GM21367 (cell line): ENCODE data around the gene DAGLA.

Experiments used
- ATAC-seq: cut with Tn5 transposase; IDR thresholded peaks from one replicate; pipeline ENCODE4 v1.9.1; 2021; ENCODE audit not compliant: unreplicated experiment

DAGLA gene

GRCh38 chr11:61745781-61746441 lies 65.7 kb downstream of the DAGLA start:
- ATAC-seq = no peak

DNA sequence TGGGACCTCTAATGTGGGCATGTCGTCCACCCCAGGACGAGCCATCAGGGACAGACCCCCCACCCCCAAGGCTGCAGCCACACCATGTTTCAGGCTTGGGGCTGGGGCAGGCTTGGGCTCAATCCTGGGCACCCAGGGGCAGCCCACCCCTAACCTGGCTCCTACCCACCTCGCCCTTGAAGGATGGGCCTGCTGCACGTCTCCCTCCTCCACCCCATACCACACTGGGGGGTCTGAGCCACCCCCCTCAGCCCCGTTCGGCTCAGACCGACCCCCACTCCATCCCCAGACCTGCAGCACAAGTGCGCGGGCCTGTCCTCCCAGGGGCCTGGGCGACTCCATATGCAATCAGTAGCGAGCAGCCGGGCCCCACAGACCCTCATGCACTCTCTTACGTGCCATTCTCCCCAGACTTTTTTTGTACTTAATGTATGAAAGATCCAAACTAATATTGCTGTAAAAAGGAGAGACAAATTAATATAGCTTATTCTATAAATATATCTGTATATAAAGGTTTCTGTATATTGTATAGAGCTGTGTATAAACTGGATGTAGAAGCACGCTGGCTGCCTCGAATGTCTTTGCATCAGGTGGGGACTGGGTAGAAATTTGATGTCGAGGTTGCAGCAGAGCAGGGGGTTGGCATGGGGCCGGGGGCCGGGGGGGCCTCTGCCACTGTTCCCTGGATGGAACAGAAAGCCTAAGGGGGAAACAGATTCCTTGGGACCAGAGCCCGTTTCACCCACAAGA lies 66.4 kb downstream of the DAGLA start:
- no peak for ATAC-seq

- no peak for ATAC-seq
Observed at GRCh38 chr11:61747192-61747966, 67.2 kb downstream of the DAGLA start.

GRCh38 chr11:61747967-61748285 lies 67.7 kb downstream of the DAGLA start:
- no peak for ATAC-seq

- ATAC-seq = no peak
Observed at GRCh38 chr11:61749591-61750217, 69.5 kb downstream of the DAGLA start.

DNA sequence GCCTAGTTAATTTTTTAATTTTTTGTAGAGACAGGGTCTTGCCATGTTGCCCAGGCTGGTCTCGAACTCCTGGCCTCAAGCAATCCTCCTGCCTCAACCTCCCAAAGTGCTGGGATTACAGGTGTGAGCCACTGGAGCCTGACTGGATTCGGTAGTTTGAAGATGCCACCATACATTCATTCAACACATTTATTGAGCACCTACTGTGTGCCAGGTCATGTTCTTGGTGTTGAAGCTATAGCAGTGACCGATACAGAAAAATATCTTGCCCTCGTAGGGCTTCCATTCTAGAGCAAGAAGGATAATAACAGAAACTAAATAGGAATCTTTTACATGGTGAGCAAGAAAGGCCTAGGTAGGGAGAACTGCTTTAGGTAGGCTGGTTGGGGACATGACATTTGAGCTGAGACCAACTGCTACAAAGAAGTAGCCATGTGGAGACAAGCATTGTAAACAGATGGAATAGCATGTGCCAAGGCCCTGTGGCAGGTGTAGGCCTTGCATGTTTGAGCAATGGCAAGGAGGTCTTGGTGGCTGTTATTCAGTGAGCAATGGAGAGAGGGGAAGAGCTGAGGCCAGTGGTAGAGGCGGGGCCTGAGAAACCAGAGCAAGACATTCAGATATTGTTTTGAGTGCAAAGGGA lies 70.6 kb downstream of the DAGLA start:
- no peak for ATAC-seq

- no peak for ATAC-seq
Observed at GRCh38 chr11:61751384-61751783, 71.2 kb downstream of the DAGLA start.

DNA sequence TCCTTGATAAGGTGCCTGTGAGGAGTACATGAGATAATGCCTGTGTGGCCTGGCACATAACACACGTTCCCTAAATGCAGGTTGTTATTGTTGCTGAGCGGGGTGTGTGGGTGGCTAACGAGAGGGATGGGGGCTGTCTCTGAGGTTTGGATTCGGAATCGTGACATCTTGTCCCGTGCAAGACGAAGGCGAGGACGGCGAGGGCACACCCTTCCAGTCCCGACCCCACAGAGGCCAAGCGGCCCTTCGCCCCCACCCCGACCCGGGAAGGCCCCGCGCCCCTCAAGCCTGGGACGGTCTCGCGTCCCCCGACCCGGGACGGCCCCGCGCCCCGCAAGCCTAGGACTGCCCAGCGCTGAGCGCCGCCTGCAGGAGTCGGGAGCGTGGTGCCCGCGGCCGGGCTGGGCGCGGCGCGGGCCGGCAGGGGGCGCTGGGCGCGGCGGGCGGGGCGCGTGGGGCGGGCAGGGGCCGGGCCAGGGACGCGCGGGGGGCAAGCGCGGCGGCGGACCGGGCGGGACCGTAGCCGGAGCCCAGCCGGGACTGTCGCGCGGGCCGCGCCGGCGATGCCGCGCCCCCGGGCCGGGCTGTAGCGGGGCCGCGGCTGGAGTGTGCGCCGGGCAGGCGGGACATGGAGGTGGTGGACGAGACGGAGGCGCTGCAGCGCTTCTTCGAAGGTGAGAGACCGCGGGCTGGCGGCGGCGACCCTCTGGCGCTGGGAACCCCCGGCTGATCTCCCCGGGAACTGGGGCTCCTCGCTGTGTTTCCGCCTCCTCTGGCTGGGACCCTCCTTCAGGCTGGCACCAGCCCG lies 72.1 kb downstream of the DAGLA start, which contains the start of gene MYRF:
Gene MYRF, plus strand, starts transcription at position 520 of the 808 bp plus-strand sequence. Its CDS starts 109 bp downstream, at position 629.
- no peak for ATAC-seq

GRCh38 chr11:61752925-61753521 lies 72.8 kb downstream of the DAGLA start:
- ATAC-seq = no peak

DNA sequence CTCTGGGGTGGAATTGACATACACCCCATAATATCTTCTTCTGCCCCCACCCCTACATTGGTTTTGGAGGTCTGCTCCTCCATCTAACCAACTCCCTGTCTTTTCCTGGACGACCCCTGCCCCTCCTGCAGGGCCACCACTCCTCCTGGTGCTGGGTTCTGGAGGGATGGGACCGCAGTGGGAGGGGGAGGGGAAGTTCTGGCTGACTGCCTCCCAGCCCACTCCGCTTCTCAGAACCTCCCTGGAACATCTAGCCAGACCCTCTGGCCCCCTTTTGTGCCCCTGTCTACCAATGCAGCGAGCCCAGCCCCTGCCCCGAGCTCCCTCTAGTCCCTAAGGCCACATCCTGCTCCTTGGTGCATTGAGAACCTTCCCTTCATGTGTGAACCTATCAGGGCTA lies 73.5 kb downstream of the DAGLA start:
- no peak for ATAC-seq

- ATAC-seq = no peak
Observed at GRCh38 chr11:61754534-61755482, 74.6 kb downstream of the DAGLA start.

- ATAC-seq = no peak
Observed at GRCh38 chr11:61756147-61756451, 75.9 kb downstream of the DAGLA start.

DNA sequence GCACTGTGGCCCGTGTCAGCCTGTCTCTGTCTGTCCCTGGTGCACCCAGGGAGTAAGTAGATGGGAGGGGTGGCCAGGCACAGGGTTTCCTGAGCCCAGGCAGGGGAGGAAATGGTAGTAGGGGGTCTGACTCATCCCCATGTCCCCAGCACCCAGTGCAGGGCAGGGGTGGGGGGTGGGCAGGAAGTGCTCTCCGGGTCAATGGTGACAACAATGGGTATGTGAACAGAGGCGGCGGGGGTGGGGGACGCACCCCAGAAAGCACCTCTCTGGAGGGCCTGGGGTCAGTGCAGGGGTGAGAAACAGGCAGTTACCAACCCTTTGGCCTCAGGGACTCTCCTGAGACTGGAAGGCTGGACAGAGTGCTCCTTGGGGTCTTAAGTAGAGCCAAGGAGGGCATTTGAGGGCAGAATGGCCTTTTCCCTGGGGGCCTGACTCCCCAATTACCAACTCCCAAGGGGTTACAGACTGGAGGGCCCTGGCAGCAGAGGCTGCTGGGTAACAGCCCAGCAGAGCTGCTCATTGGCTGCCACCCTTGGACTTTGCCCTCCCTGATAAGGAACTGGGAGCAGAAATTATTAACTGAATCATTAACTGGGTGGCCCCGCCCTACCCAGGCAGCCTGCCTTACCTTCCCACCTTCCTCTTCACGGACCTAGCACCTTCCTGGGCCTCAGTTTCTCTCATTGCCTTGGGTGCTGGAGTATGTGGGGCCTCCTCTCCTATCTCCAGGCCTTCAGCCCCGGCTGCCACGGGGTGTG lies 76.4 kb downstream of the DAGLA start:
- no peak for ATAC-seq

- no peak for ATAC-seq
Observed at GRCh38 chr11:61757213-61757862, 77.1 kb downstream of the DAGLA start.

- ATAC-seq = no peak
Observed at GRCh38 chr11:61760946-61761345, 80.8 kb downstream of the DAGLA start.

- ATAC-seq = no peak
Observed at GRCh38 chr11:61761440-61762222, 81.4 kb downstream of the DAGLA start.

DNA sequence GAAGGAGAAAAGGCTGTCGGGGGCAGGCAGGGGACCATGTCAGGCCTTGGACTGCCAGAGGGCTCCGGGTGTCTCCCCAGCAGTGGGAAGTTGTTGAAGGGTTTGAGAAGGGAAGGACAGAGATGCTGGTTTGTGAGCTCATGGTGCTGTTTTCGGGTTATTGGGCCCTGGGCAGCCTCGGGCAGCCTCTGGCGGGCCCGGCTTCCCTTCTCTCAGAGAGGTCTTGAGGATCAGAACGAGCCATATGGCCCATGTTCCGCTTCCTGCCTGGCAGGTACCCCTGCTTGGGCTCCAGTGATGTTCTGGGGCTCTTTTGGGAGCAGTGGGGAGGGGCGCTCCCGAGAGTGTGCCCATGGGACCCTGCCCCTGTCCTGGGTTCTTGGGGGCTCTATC lies 82.0 kb downstream of the DAGLA start:
- ATAC-seq = no peak
